Esophagus squamous epithelium (tissue), 4 donors: ENCODE data around the gene ERCC8.

Experiments
- POLR2A ChIP-seq, 4 donors: fragments of 450-650 bp; IDR thresholded peaks; one replicate each; pipeline ENCODE4 v1.6.1; 2017; ENCODE audit warnings: antibody characterized with exemption in 4 of 4, mild to moderate bottlenecking in 4 of 4, moderate library complexity in 3 of 4
- TF ChIP-seq, protein P1 (sequence below), 6 experiments: fragments of 450-650 bp in 4 of 6; fragments of 200-600 bp in 2 of 6; sonication (generic) in 2 of 6; IDR thresholded peaks; one replicate each; pipeline ENCODE4 v1.5.1; 2016 to 2019; ENCODE audit warnings: antibody characterized with exemption in 6 of 6, mild to moderate bottlenecking in 4 of 6, moderate library complexity in 4 of 6

DNA sequence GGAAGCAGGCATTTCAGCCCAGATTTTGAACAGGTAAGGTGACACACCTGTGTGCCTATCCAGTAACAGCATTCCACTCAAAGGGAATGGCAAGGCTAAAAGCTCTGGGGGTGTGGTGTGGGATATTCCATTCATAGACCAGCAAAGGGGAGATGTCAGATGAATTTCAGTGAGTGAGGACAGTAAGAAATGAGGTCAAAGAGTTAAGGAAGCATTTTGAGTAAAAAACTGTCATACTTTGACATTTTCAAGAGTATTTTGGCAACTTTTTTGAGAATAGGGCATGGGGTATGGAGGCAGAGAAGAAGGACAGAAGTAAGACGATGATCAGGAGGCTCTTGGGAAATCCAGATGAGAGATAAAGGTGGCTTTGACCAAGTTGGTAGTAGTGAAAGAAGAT lies 98.6 kb downstream of the ERCC8 start:
- TF ChIP-seq, protein P1, sequence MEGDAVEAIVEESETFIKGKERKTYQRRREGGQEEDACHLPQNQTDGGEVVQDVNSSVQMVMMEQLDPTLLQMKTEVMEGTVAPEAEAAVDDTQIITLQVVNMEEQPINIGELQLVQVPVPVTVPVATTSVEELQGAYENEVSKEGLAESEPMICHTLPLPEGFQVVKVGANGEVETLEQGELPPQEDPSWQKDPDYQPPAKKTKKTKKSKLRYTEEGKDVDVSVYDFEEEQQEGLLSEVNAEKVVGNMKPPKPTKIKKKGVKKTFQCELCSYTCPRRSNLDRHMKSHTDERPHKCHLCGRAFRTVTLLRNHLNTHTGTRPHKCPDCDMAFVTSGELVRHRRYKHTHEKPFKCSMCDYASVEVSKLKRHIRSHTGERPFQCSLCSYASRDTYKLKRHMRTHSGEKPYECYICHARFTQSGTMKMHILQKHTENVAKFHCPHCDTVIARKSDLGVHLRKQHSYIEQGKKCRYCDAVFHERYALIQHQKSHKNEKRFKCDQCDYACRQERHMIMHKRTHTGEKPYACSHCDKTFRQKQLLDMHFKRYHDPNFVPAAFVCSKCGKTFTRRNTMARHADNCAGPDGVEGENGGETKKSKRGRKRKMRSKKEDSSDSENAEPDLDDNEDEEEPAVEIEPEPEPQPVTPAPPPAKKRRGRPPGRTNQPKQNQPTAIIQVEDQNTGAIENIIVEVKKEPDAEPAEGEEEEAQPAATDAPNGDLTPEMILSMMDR (IDR thresholded peaks at IDR 0.05): no peak
- no peak for TF ChIP-seq POLR2A (IDR thresholded peaks at IDR 0.05)
